CD4-positive, alpha-beta T cell treated with Interleukin-1 beta for 1 hour (primary cell): ENCODE results near the gene FOXQ1.
A peak's percentile ranks its signal among the peaks of the same experiment; 100 is the strongest.
"Not testable (repeated sequence)": the region's sequence is repeated elsewhere in the genome, so short reads cannot be mapped to it uniquely, and the experiment has no call there.

Source experiments
- DNase-seq, 2 donors: peaks; one replicate each; pipeline ENCODE4 v3.0.0-alpha.2; 2020 to 2022

Gene FOXQ1

DNA sequence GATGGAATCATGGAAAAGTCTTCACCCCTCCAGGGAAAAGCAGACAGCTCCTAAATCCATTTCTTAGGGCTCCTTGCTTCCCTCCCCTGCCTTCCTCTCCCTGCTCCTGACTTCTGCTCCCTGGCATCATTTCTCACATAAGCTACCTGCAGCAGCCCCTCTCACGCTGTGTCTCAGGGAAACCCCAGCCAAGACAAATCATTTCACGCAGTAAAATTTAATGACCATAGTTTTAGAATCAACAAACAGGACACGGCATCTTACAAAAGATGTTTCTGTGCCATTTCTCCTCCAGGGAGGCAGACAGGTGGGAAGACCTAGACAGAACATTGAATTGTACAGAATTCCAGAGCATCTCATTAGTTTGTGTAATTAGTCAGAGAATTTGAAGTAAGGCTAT lies 16.5 kb upstream of the FOXQ1 start:
- DNase-seq = no peak

DNA sequence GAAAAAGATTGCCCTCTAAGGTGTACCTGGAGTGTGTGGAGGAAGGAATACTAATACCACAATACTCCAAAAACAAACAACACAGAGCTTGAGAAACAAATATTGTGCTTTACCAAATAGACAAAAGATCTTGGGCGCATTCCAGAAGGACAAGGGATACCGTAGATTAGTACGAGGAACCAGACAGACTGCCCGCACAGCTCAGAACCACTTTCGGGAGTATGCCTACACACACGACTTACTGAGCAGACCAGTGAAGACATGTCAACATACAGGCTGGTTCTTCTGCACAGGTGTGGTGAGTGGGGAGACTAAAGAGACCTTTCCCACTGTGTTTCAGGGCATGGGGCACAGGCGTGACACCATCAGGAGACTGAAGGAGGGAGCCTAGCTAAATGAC lies 15.8 kb upstream of the FOXQ1 start:
- no peak for DNase-seq

DNA sequence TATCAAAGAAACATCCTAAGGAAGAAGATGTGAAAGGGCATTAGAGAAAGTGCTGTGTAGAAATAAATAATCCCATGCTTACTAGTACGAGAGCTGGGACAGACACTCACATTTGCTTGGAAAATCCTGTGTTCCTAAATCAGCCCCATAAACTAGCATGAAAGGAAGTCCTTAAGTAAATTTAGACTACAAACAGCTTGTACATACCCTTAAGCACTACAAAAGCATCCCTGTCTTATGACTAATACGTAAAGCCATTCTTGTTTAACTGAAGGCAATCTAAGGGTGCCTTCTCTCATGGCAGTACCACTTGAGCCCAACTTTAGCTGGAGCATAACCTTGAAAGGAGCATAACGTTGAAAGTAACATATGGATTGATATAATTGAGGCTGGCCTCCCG lies 15.4 kb upstream of the FOXQ1 start:
- no peak for DNase-seq

DNA sequence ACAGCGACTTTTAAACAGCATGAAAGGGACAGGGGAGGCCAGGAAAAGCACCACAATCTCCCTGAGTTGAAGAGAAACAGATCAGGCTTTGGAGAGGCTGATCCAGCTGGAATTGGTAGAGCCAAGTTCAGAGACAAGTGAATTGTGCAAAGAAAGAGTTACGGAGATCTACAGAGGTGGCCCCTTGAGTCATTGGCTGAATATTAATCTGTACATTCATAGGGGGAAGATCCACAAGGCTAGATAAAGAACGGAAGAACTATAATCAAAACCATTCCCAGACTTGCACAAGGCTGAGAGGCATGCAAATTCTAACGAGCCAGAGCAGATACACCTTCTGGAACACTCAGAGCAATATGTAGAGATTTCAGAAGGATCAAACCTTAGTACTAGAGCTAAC lies 14.2 kb upstream of the FOXQ1 start:
- DNase-seq = no peak

DNA sequence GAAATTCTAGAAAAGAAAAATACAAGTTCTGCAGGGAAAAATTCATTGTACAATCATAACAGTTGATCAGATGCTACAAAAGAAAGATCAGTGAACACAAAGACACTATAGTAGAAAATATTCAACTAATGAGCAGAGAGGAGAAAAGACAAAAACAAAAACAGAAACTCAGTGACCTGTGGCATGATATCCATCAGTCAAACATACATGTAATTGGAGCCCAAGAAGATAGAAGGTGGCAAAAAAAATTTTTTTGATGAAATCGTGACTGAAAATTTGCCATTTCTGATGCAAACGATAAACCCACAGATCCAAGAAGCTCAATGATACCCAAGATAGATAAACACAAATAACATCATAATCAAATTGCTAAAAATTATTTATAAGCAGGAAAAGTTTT lies 13.1 kb upstream of the FOXQ1 start:
- no peak for DNase-seq

DNA sequence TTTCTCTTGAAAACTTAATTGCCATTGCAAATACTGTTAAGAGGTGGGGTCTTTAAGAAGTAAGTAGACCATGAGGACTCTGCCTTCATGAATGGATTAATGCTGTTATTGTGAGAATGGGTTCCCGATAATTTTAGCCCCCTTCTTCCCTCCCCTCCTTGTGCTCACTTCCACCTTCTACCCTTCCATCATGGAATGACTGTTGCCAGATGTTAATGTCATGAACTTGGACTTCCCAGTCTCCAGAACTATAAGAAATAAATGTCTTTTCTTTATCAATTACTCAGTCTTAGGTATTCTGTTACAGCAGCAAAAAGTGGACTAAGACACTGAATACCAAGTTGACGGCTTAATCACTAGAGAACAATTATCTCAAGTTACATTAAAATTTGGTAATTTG lies 5.8 kb upstream of the FOXQ1 start:
- DNase-seq = no peak

DNA sequence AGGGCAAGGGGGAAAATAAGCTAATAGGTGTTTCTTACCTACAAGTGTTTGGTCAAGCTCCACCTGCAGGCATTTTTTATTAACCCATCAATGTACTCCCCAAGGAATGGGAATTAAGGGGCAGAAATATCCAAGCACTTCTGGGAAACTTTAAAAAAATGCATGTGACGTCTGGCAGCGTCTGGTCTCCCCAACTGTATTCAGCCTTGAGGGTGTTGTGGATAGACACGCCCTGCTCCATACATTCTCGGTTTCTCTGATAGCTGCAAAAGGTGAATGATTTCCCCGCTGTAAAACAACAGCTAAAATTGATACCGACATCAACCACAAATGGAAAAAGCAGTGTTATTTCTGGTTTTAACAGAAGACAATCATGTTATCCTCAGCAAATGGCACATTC lies 2.5 kb upstream of the FOXQ1 start:
- DNase-seq = no peak

DNA sequence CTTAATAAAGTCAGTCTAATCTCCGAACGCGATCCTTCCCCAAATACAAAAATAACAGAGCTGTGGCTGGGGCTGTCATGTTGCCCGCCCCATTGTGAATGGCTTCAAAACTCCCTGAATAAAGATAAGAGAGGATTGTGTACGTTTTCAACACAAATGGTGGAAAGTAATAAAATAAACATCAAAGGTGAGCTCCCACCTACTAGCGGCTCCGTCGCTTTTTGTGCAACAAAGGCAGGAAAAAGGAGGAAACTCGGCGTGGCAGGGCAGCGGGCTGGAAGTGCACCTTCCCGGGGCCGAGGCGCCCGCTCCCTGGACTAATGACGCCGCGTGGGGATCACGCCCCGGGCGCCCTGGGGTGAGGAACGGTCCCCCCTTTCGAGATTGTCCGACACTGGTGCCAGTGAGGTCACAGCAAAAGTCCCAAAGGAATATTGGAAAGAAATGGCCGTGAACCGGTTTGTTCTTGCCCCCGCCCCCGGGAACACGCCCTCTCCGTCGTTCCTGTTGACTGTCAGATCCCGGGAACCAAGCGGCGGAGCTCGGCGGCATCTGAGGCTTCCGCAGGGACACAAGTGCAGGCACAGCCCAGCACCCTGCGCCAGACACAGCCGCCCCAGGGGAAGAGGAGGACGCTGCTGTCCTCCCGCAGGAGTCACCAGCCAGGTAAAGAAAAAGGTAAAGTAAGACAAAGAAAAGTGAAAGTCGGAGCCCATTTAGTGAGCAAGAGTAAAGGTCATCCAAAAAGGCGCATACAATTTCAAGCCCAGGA lies 1.1 kb upstream of the FOXQ1 start:
- no peak for DNase-seq

DNA sequence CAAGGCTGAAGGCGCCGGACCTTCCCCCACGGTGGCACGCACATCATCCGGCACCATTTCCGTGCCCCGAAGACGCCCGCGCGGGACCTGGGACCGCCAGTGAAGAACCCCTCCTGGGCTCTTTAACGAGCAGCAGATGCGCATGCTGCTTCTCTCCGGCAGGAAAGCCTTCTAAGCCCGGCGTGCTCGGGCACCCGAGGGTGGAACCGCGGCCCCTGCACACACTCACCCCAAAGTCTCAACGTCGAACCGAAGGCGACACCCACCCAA lies 240 bp downstream of the FOXQ1 start:
- DNase-seq = no peak

DNA sequence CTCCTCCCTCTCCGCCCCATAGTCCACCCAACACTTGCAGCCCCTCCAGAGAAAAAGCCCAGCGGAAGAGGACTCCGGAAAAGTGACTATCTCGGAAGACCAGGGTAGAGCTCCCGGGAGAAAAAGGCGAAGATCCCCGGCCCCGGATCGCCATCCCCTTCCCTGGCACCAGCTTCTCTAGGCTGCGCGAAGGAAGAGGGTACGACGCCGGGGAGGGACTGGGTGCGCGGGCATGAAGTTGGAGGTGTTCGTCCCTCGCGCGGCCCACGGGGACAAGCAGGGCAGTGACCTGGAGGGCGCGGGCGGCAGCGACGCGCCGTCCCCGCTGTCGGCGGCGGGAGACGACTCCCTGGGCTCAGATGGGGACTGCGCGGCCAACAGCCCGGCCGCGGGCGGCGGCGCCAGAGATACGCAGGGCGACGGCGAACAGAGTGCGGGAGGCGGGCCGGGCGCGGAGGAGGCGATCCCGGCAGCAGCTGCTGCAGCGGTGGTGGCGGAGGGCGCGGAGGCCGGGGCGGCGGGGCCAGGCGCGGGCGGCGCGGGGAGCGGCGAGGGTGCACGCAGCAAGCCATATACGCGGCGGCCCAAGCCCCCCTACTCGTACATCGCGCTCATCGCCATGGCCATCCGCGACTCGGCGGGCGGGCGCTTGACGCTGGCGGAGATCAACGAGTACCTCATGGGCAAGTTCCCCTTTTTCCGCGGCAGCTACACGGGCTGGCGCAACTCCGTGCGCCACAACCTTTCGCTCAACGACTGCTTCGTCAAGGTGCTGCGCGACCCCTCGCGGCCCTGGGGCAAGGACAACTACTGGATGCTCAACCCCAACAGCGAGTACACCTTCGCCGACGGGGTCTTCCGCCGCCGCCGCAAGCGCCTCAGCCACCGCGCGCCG lies 822 bp downstream of the FOXQ1 start:
- peak in 1 of 2 donors; percentile 28 for DNase-seq

DNA sequence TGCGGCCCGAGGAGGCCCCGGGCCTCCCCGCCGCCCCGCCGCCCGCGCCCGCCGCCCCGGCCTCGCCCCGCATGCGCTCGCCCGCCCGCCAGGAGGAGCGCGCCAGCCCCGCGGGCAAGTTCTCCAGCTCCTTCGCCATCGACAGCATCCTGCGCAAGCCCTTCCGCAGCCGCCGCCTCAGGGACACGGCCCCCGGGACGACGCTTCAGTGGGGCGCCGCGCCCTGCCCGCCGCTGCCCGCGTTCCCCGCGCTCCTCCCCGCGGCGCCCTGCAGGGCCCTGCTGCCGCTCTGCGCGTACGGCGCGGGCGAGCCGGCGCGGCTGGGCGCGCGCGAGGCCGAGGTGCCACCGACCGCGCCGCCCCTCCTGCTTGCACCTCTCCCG lies 1.5 kb downstream of the FOXQ1 start:
- DNase-seq = no peak

DNA sequence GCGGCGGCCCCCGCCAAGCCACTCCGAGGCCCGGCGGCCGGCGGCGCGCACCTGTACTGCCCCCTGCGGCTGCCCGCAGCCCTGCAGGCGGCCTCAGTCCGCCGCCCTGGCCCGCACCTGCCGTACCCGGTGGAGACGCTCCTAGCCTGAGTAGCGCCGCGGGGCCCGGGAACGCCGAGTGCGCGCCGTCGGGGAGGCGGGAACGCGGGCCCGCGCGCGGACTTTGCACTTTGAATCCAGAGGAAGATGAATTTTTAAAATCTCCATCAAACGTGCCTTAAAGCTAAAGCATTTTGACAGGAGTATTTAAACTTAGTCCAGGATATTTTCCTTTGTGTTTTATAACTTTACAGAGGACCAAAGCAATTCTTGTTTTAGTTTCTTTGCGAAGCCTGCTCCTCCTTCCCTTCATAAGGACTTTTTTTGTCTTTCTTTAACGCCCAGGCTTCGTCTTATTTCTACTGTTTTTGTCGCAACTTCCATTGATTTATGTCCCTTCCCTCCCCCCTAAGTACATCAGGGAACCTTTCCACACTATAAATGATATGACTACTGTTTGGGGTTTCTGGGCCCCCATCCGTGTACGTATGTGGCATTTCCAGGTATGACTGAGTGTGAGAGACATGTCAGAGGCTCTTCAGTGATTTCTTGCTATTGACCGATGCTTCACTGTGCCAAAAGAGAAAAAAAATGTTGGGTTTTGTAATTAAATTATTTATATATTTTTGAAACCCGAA lies 2.0 kb downstream of the FOXQ1 start:
- DNase-seq = no peak

DNA sequence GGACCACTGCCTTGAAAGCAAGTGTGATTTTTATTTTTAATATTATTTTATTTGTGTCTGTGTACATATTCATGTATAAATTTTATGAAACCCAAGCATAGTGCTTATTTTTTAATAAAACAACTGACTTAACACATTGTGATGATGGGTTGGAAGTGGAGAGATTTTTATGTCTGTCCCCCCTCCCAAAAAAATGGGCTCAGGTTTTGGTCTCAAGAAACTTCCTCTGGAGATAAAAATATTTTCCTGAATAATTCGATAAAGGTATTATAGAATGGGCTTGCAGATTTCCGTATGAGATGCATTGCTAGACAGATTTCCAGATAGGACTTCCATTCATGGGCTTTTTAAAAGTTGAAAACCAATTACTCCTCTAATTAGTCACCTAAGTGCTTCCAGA lies 2.7 kb downstream of the FOXQ1 start:
- no peak for DNase-seq

DNA sequence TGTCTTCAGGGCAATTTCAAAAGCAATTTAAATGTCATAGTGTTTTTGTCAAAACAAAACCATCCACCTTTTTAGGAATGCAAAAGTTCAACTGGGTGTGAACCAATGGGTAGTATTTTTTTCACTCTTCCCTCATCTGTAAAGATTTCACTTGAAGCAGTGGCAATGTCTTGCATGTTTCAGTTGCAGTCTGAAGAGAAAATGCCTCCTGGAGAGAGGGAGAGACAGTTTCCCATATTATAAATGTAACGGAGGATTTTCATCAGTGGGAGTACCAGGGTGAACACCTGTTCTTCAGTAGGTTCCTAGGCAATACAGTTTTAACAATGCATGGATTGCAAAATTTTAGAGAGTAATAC lies 3.3 kb downstream of the FOXQ1 start:
- no peak for DNase-seq

DNA sequence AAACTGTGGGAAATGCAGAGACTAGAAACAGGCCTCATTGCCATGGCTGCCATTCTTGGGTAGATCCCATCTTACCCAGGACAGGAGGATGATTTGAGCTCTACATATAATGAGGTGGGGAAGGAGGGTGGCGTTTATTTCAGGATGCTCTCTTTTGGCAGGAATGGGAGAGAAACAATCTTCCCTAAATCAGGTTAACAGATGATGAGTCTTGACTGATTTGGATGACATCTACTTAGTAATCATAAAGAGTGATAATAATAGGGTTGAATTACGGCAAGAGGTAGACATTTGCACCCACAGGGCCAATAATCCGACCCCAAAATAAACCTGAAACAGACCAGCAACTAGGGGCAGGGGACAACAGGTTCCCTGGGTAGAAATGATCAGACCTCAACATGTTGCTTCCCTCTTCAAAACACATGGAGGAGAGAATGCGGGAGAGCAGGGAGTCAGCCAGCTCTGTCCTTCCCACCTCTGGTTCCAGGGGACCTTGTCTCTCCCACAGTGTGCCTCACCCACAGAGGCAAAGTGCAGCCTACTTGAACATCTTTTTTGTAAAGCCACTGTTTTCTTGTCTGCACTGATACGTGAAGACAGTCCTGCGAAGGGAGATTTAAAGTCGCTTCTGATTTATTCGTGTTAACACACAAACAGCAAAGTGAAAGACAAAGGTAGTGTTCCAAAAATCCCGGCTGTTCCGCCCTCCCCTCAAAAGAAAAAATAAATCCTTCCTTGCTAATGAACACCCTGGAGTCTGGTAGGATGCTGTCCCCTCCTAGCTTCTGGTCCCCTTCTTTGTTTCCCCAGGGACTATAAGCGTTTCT lies 3.9 kb downstream of the FOXQ1 start:
- DNase-seq = no peak

DNA sequence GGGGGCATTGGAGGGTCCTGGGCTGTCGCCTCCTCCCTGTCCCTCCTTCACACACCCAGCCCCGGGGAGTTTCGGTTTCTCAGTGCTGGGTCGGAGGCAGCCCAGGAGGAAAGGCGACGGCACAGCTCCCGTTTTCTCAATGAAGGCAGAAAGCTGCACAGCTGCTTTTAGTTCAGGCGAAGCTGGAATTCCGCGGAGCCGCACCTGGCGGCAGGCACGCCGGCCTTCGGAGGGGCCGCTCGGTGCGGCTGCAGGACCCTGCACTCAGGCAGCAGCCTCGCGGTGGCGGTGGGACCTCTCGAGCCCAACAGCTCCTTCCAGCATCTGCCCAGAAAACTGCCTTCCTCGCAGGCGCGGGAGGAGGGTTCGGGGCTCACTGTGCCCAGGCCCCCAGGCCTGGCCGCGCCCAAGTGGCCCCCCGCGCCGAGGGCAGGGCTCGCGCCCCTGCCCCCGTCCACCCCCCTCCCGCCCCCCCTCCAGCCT lies 4.6 kb downstream of the FOXQ1 start:
- no peak for DNase-seq

DNA sequence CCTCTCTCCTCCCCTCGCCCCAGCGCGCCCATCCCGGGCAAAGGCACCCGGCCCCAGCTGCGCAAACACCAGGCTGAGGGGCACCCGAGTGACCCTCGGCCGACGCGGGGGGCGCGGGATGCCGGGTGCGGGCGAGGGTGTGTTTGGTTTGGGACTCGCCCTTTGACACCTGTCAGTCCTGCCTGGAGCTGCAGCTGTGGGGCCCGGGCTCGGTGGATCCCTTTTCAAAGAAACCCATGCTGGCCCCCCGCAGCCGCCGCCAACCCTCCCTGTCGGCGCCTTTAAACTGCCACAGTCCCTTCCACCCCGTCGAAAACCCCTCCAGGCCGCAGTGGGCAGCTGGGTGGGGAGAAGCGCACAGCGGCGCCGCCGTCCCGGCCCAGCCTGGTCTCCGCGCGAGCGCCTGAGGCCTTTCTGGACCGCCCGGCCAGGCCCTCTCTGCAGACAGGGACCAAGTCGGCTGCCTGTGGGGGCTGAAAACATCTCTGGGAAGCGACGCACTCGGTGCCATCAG lies 5.5 kb downstream of the FOXQ1 start:
- DNase-seq = no peak

DNA sequence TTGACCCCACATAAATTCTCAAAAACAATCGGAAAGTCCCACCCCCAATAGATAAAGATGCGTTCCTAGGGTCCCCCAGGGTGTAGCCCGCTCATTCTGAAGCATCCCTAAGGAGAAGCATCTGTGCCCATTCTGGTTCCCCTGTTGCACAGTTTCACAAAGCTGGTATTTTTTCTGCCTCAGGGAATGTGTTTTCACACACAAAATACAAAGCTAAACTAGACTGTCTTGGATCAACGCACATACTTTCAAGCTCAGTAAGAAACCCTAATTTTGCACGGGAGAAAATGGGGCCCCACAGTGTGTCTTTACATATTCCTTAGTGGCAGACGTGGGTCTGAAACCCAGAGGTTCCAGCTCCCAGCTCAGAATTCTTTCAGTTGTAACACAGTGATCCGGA lies 6.1 kb downstream of the FOXQ1 start:
- DNase-seq = no peak

DNA sequence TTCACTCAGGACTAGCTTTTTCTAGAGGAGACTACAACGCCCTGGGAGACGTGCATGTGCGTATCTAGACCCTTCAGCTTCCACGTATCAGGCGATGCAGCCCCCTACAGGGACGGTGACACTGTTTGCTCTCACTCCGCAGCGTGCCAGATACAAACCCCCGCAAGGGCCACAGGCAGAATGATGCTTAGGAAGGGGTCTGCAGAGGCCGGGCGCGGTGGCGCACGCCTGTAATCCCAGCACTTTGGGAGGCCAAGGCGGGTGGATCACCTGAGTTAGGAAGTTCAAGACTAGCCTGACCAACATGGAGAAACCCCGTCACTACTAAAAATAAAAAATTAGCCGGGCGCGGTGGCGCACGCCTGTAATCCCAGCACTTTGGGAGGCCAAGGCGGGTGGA lies 6.7 kb downstream of the FOXQ1 start:
- DNase-seq = not testable (repeated sequence)

DNA sequence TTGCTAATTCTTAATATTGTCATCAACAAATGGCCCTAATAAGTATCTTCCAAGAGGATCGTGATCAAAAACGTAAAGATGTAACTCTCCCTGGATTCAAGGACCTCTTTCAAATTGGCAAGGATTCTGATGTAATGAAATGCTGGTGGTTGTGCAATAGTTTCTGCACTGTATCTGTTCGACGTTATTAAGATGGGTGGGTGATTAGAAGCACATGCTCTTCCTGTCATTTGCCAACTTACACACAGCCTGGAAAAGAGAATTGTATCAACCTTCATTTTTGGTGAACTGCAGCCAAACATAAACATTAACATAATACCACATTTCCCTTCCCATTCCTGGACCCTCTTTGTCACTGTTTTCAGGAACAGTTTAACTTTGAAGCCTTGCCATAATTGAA lies 9.8 kb downstream of the FOXQ1 start:
- DNase-seq = no peak

DNA sequence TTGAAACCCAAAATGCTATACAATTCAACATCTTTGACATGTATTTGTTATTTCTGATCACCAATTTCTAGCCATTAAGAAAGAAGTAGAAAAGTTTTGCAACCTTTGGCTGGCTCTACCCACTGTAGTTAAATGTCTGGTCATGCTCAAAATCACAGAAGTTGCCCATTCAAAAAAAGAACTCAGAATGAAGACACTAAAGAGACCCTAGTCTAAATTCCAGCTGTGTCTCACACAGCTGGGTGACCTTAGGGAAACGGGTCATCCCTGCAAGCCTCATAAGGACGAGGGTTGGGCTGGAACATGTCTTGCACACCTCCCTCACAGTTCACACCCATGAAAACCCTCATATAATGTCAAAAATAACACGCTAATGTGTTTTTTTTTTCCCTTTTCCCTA lies 10.3 kb downstream of the FOXQ1 start:
- no peak for DNase-seq

DNA sequence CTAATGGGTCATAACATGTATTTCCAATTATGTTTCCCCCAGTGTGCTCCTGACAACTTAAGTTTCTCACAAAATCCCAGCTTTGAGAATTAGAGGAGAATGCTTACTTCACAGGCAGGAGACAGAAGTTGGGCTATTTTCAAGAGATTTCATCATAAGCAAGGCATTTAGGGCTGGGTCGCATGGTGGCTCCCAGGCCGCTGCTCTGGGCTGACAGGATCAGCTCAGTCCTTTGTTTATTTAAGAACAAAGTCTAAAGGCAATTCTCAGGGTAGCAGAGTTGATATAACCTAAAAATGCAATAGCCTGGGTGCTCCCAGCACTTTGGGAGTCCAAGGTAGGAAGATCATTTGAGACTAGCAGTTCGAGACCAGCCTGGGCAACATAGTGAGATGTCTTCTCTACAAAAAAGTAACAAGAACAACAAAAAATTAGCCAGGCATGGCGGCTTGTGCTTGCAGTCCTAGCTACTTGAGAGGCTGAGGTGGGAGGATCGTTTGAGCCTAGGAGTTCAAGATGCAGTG lies 10.9 kb downstream of the FOXQ1 start:
- no peak for DNase-seq

DNA sequence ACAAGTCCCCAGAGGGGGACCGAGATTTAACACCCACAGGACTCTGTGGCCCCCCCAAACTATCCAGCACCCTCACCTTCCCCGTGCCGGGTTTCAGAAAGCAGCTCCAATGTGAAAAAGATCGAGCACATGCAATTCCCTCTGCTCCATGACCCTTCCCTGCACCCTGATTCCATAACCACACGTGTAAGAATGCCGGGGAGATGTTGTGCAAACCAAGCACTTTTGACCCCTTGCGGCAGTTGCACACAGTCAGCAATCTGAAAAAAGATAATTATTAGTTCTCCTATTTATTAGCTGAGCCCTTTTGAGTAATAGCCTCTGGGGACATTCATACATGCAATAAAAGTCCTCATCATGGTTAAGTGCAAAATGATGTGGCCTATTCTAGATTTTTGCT lies 13.0 kb downstream of the FOXQ1 start:
- DNase-seq = no peak
